Esophagus muscularis mucosa (tissue), 3 donors: Measurements from ENCODE around the gene SEMA5A.

Experiments
- POLR2A ChIP-seq: fragments of 450-650 bp; IDR thresholded peaks from one replicate; pipeline ENCODE4 v1.6.1; 2017; ENCODE audit warnings: antibody characterized with exemption, moderate library complexity, mild to moderate bottlenecking, low read depth
- TF ChIP-seq, protein P1 (sequence below), 3 experiments: fragments of 200-600 bp in 2 of 3; fragments of 450-650 bp in 1 of 3; sonication (generic) in 2 of 3; IDR thresholded peaks; one replicate each; pipeline ENCODE4 v1.5.1; 2017 to 2019; ENCODE audit warnings: antibody characterized with exemption in 3 of 3, mild to moderate bottlenecking in 2 of 3, moderate library complexity in 1 of 3

DNA sequence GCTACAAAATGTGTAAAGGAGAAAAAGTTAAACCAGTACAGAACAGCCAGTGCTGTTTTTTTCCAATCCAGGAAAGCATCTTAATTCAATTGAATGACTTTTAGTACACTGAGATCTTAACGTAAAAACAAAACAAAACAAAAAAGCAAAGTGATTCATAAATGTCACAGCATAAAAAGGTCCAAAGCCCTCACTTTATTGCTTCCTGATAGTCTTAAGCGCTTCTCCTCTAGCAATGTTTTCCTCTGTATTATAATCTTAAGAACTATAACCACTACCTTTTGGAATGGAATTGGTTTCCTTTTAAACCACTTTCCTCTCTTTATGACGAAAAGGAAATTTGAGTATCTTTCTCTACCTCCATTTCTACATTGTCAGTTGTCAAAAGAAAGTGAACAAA, 91.4 kb downstream of the SEMA5A start:
- TF ChIP-seq POLR2A = no peak
- TF ChIP-seq, protein P1, sequence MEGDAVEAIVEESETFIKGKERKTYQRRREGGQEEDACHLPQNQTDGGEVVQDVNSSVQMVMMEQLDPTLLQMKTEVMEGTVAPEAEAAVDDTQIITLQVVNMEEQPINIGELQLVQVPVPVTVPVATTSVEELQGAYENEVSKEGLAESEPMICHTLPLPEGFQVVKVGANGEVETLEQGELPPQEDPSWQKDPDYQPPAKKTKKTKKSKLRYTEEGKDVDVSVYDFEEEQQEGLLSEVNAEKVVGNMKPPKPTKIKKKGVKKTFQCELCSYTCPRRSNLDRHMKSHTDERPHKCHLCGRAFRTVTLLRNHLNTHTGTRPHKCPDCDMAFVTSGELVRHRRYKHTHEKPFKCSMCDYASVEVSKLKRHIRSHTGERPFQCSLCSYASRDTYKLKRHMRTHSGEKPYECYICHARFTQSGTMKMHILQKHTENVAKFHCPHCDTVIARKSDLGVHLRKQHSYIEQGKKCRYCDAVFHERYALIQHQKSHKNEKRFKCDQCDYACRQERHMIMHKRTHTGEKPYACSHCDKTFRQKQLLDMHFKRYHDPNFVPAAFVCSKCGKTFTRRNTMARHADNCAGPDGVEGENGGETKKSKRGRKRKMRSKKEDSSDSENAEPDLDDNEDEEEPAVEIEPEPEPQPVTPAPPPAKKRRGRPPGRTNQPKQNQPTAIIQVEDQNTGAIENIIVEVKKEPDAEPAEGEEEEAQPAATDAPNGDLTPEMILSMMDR (IDR thresholded peaks at IDR 0.05) = no peak
